ENCODE data around the gene BACE2. TPM values are rescaled to one million over a fixed set of nuclear protein-coding genes. Genes with fewer than 3 reads are reported as not detected.

The BACE2 gene
- polyA plus RNA-seq, 1 donor (not counting 4 experiments of a cell fraction or from before 2014, with no cell fraction given): 130 TPM

- dilution Hi-C loops (cut with MboI; ENCODE audit: extremely low pct_ligation_motif_present, low sequenced_read_pairs): no loop called here
- Histone ChIP-seq H3K9me1 (ENCODE audit: control insufficient read depth, extremely low read depth, insufficient read depth, low read length) (no peaks in the 10 kb centered on the region), H4K20me1 (ENCODE audit: control insufficient read depth, extremely low read depth, insufficient read depth, low read length) (no peaks in the 10 kb centered on the region), H3K4me2 (ENCODE audit: control insufficient read depth, extremely low read depth, insufficient read depth, low read depth, low read length) (no peak overlapping the region), H3K9me3 (ENCODE audit: control insufficient read depth, low read depth, low read length) (no peaks in the 10 kb centered on the region), H3K9ac (ENCODE audit: control insufficient read depth, extremely low read depth, insufficient read depth, low read length) (no peak overlapping the region), H3K79me2 (ENCODE audit: control insufficient read depth, insufficient read depth, low read length) (no peaks in the 10 kb centered on the region), H3K4me3 (ENCODE audit: control insufficient read depth in 2 of 3, extremely low read depth in 1 of 3, insufficient read depth in 2 of 3, low read depth in 1 of 3, low read length in 3 of 3) (no peak overlapping the region), H2AFZ (ENCODE audit: control insufficient read depth, low read length) (no peak overlapping the region), H3K36me3 (ENCODE audit: control insufficient read depth in 2 of 2, extremely low read depth in 1 of 2, insufficient read depth in 2 of 2, low read length in 2 of 2) (no peaks in the 10 kb centered on the region), H3K4me1 (ENCODE audit: control insufficient read depth, extremely low read depth, insufficient read depth, low read length) (no peaks in the 10 kb centered on the region), H3K27me3 (ENCODE audit: control insufficient read depth, extremely low read depth, insufficient read depth, low read length) (peaks cover 54% of the 10 kb centered on the region), H3K27ac (ENCODE audit: control insufficient read depth, insufficient read depth, low read length) (no peak overlapping the region)
- DNase-seq (ENCODE audit: low read depth, low spot score) (no peak), FAIRE-seq (no peak)
- TF ChIP-seq, protein P1, sequence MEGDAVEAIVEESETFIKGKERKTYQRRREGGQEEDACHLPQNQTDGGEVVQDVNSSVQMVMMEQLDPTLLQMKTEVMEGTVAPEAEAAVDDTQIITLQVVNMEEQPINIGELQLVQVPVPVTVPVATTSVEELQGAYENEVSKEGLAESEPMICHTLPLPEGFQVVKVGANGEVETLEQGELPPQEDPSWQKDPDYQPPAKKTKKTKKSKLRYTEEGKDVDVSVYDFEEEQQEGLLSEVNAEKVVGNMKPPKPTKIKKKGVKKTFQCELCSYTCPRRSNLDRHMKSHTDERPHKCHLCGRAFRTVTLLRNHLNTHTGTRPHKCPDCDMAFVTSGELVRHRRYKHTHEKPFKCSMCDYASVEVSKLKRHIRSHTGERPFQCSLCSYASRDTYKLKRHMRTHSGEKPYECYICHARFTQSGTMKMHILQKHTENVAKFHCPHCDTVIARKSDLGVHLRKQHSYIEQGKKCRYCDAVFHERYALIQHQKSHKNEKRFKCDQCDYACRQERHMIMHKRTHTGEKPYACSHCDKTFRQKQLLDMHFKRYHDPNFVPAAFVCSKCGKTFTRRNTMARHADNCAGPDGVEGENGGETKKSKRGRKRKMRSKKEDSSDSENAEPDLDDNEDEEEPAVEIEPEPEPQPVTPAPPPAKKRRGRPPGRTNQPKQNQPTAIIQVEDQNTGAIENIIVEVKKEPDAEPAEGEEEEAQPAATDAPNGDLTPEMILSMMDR (optimal IDR thresholded peaks at IDR 0.05 in 1 of 3, IDR thresholded peaks at IDR 0.05 in 1 of 3, conservative IDR thresholded peaks at IDR 0.05 in 1 of 3; ENCODE audit: extremely low read depth in 1 of 3, insufficient read depth in 2 of 3, low read length in 3 of 3): no peak
- no peak for TF ChIP-seq EZH2 (IDR thresholded peaks at IDR 0.05; ENCODE audit: low read length)
These were observed 150.3 kb downstream of the BACE2 start for GRCh38 chr21:41318218-41318617.

DNA sequence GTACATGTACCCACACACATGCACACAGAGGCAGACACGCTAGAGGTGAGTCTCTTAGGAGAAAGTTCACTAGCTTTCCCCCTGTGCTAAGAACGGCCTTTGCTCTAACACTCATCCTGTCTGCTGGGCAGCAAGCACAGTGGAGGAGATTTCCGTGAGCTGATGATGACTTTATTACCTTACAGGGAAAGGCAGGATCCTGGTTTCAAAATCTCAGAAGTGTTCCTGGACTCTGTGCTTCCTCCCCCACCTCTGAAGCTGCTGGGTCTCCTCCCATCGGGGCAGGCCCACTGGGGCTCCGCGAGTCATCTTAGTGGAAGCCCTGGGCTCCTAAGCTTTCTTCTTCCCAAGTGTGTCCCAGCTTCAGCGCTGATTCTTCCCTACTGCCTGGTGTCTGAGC, 151.3 kb downstream of the BACE2 start:
- H3K27me3 ChIP-seq (ENCODE audit: control insufficient read depth, extremely low read depth, insufficient read depth, low read length): peaks cover 57% of the 10 kb centered on the region
- TF ChIP-seq, protein P1 (optimal IDR thresholded peaks at IDR 0.05 in 1 of 3, IDR thresholded peaks at IDR 0.05 in 1 of 3, conservative IDR thresholded peaks at IDR 0.05 in 1 of 3; ENCODE audit: extremely low read depth in 1 of 3, insufficient read depth in 2 of 3, low read length in 3 of 3): no peak
- no peak for TF ChIP-seq EZH2 (IDR thresholded peaks at IDR 0.05; ENCODE audit: low read length)
- H3K9ac ChIP-seq (ENCODE audit: control insufficient read depth, extremely low read depth, insufficient read depth, low read length): no peak overlapping the region
- no peak overlapping the region for H3K27ac ChIP-seq (ENCODE audit: control insufficient read depth, insufficient read depth, low read length)
- dilution Hi-C loops (cut with MboI; ENCODE audit: extremely low pct_ligation_motif_present, low sequenced_read_pairs): no loop called here
- no peaks in the 10 kb centered on the region for H3K36me3 ChIP-seq (ENCODE audit: control insufficient read depth in 2 of 2, extremely low read depth in 1 of 2, insufficient read depth in 2 of 2, low read length in 2 of 2)
- H2AFZ ChIP-seq (ENCODE audit: control insufficient read depth, low read length): no peak overlapping the region
- H4K20me1 ChIP-seq (ENCODE audit: control insufficient read depth, extremely low read depth, insufficient read depth, low read length): no peaks in the 10 kb centered on the region
- no peaks in the 10 kb centered on the region for H3K9me1 ChIP-seq (ENCODE audit: control insufficient read depth, extremely low read depth, insufficient read depth, low read length)
- H3K4me1 ChIP-seq (ENCODE audit: control insufficient read depth, extremely low read depth, insufficient read depth, low read length): no peaks in the 10 kb centered on the region
- H3K4me3 ChIP-seq (ENCODE audit: control insufficient read depth in 2 of 3, extremely low read depth in 1 of 3, insufficient read depth in 2 of 3, low read depth in 1 of 3, low read length in 3 of 3): no peak overlapping the region
- FAIRE-seq: no peak
- H3K9me3 ChIP-seq (ENCODE audit: control insufficient read depth, low read depth, low read length): no peaks in the 10 kb centered on the region
- H3K79me2 ChIP-seq (ENCODE audit: control insufficient read depth, insufficient read depth, low read length): no peaks in the 10 kb centered on the region
- H3K4me2 ChIP-seq (ENCODE audit: control insufficient read depth, extremely low read depth, insufficient read depth, low read depth, low read length): no peak overlapping the region
- no peak for DNase-seq (ENCODE audit: low read depth, low spot score)

Data from keratinocyte (primary cell).